ENCODE results near the gene XBP1.
A peak's percentile ranks its signal among the peaks of the same experiment; 100 is the strongest.
"Not testable (repeated sequence)": the region's sequence is repeated elsewhere in the genome, so short reads cannot be mapped to it uniquely, and the experiment has no call there.

Gene XBP1

GRCh38 chr22:28800308-28801041 is at the start of gene XBP1:
Gene XBP1 (minus strand): TSS chr22:28800569.
- no peak for TF ChIP-seq CTCF (IDR thresholded peaks at IDR 0.05; ENCODE audit: insufficient read depth, low read length, missing control alignments)
- peak within 1 kb of the TSS; percentile 59 for H3K4me3 ChIP-seq (ENCODE audit: low read depth, low read length)
- peak; percentile 63 for DNase-seq (ENCODE audit: low read depth, low spot score)
- POLR2A ChIA-PET = interaction anchor here (0.8 to 2.9 kb wide), 11 partner anchors 9 to 357 kb away, joined by 3 to 15 read pairs (median 5); partner anchors contain the start of genes CCDC117 and TTC28
- CTCF ChIA-PET = interaction anchor here (1.7 to 2.7 kb wide), 2 partner anchors 16 to 200 kb away, joined by 5 to 12 read pairs; no protein-coding TSS in a partner anchor

GRCh38 chr22:28846994-28847393 is 46.6 kb upstream of the XBP1 start:
- CTCF ChIA-PET = interaction anchor here (1.0 to 7.7 kb wide), 3 partner anchors 17 to 247 kb away, joined by 3 to 46 read pairs (median 13); no protein-coding TSS in a partner anchor
- TF ChIP-seq CTCF (IDR thresholded peaks at IDR 0.05; ENCODE audit: insufficient read depth, low read length, missing control alignments) = no peak
- DNase-seq (ENCODE audit: low read depth, low spot score) = no peak
- H3K4me3 ChIP-seq (ENCODE audit: low read depth, low read length) = no peak overlapping the region
- POLR2A ChIA-PET = no interaction called here

GRCh38 chr22:28844277-28844676 is 43.9 kb upstream of the XBP1 start:
- DNase-seq (ENCODE audit: low read depth, low spot score); POLR2A ChIA-PET; H3K4me3 ChIP-seq (ENCODE audit: low read depth, low read length): not testable (repeated sequence)
- CTCF ChIA-PET = interaction anchor here (1.1 to 1.5 kb wide), 3 partner anchors 15 to 310 kb away, joined by 4 to 8 read pairs (median 4); no protein-coding TSS in a partner anchor

- ChIA-PET CTCF (interaction anchor here (1.5 kb wide), 1 partner anchor 14 kb away, joined by 8 read pairs; no protein-coding TSS in a partner anchor), POLR2A (no interaction called here)
- no peak for TF ChIP-seq CTCF (IDR thresholded peaks at IDR 0.05; ENCODE audit: insufficient read depth, low read length, missing control alignments)
- no peak overlapping the region for H3K4me3 ChIP-seq (ENCODE audit: low read depth, low read length)
- no peak for DNase-seq (ENCODE audit: low read depth, low spot score)
Measured at GRCh38 chr22:28843633-28844032, 43.3 kb upstream of the XBP1 start.

GRCh38 chr22:28841111-28841510 is 40.7 kb upstream of the XBP1 start:
- no peak for DNase-seq (ENCODE audit: low read depth, low spot score)
- H3K4me3 ChIP-seq (ENCODE audit: low read depth, low read length) = no peak overlapping the region
- ChIA-PET CTCF (interaction anchor here (1.4 kb wide), 2 partner anchors 12 to 15 kb away, joined by 4 to 5 read pairs; no protein-coding TSS in a partner anchor), POLR2A (no interaction called here)
- no peak for TF ChIP-seq CTCF (IDR thresholded peaks at IDR 0.05; ENCODE audit: insufficient read depth, low read length, missing control alignments)

GRCh38 chr22:28838971-28839370 is 38.6 kb upstream of the XBP1 start:
- TF ChIP-seq CTCF (IDR thresholded peaks at IDR 0.05; ENCODE audit: insufficient read depth, low read length, missing control alignments) = no peak
- no peak for DNase-seq (ENCODE audit: low read depth, low spot score)
- ChIA-PET CTCF (interaction anchor here (1.1 to 1.3 kb wide), 2 partner anchors 9 to 16 kb away, joined by 3 to 4 read pairs; no protein-coding TSS in a partner anchor), POLR2A (no interaction called here)
- H3K4me3 ChIP-seq (ENCODE audit: low read depth, low read length) = no peak overlapping the region

All from AG04449 (cell line).